ENCODE data around the gene ADH1A.

Gene ADH1A

GRCh38 chr4:99285387-99285786 is 5.4 kb downstream of the ADH1A start:
- H3K27ac ChIP-seq (replicated peaks), result no peak overlapping the region
- H3K27me3 ChIP-seq (ENCODE audit: insufficient read depth, poor library complexity, severe bottlenecking), result no peaks in the 10 kb centered on the region
- H3K4me3 ChIP-seq (replicated peaks; ENCODE audit: insufficient read depth, low read length), result no peak overlapping the region
- TF ChIP-seq CTCF (IDR thresholded peaks at IDR 0.05; ENCODE audit: insufficient read depth, low read length) (no peak), SPI1 (IDR thresholded peaks at IDR 0.05; ENCODE audit: borderline replicate concordance, low read depth) (no peak), REST (IDR thresholded peaks at IDR 0.05; ENCODE audit: insufficient replicate concordance, low read depth) (no peak), GABPA (IDR thresholded peaks at IDR 0.05; ENCODE audit: low read depth) (no peak), POLR2AphosphoS5 (IDR thresholded peaks at IDR 0.05; ENCODE audit: low read depth) (no peak)
- DNase-seq (ENCODE audit: low read depth in 1 of 2, low spot score in 1 of 2), result no peak

- no peak for TF ChIP-seq CTCF (IDR thresholded peaks at IDR 0.05; ENCODE audit: insufficient read depth, low read length)
- no peak for TF ChIP-seq POLR2AphosphoS5 (IDR thresholded peaks at IDR 0.05; ENCODE audit: low read depth)
- TF ChIP-seq SPI1 (IDR thresholded peaks at IDR 0.05; ENCODE audit: borderline replicate concordance, low read depth), result no peak
- TF ChIP-seq GABPA (IDR thresholded peaks at IDR 0.05; ENCODE audit: low read depth), result no peak
- no peak for TF ChIP-seq REST (IDR thresholded peaks at IDR 0.05; ENCODE audit: insufficient replicate concordance, low read depth)
- Histone ChIP-seq H3K4me3 (replicated peaks; ENCODE audit: insufficient read depth, low read length) (no peak overlapping the region), H3K27ac (replicated peaks) (no peak overlapping the region), H3K27me3 (ENCODE audit: insufficient read depth, poor library complexity, severe bottlenecking) (no peaks in the 10 kb centered on the region)
- no peak for DNase-seq (ENCODE audit: low read depth in 1 of 2, low spot score in 1 of 2)
Measured at GRCh38 chr4:99282731-99283130, 8.1 kb downstream of the ADH1A start.

GRCh38 chr4:99281261-99281660 is 9.5 kb downstream of the ADH1A start:
- no peak for DNase-seq (ENCODE audit: low read depth in 1 of 2, low spot score in 1 of 2)
- TF ChIP-seq GABPA (IDR thresholded peaks at IDR 0.05; ENCODE audit: low read depth) (no peak), POLR2AphosphoS5 (IDR thresholded peaks at IDR 0.05; ENCODE audit: low read depth) (no peak), REST (IDR thresholded peaks at IDR 0.05; ENCODE audit: insufficient replicate concordance, low read depth) (no peak), SPI1 (IDR thresholded peaks at IDR 0.05; ENCODE audit: borderline replicate concordance, low read depth) (no peak), CTCF (IDR thresholded peaks at IDR 0.05; ENCODE audit: insufficient read depth, low read length) (no peak)
- no peak overlapping the region for H3K4me3 ChIP-seq (replicated peaks; ENCODE audit: insufficient read depth, low read length)
- H3K27ac ChIP-seq (replicated peaks), result no peak overlapping the region
- no peaks in the 10 kb centered on the region for H3K27me3 ChIP-seq (ENCODE audit: insufficient read depth, poor library complexity, severe bottlenecking)

All from HL-60 (cell line).